ENCODE data around the gene CYP4F12.
"Not testable (repeated sequence)": the region's sequence is repeated elsewhere in the genome, so short reads cannot be mapped to it uniquely, and the experiment has no call there.

Gene CYP4F12

GRCh38 chr19:15649526-15649925 is 23.4 kb upstream of the CYP4F12 start:
- no peak for DNase-seq (ENCODE audit: low read depth in 2 of 2)

- not testable (repeated sequence) for DNase-seq (ENCODE audit: low read depth in 2 of 2)
Observed at GRCh38 chr19:15650123-15650522, 22.8 kb upstream of the CYP4F12 start.

- DNase-seq (ENCODE audit: low read depth in 2 of 2) = no peak
Observed at GRCh38 chr19:15651791-15652190, 21.1 kb upstream of the CYP4F12 start.

DNA sequence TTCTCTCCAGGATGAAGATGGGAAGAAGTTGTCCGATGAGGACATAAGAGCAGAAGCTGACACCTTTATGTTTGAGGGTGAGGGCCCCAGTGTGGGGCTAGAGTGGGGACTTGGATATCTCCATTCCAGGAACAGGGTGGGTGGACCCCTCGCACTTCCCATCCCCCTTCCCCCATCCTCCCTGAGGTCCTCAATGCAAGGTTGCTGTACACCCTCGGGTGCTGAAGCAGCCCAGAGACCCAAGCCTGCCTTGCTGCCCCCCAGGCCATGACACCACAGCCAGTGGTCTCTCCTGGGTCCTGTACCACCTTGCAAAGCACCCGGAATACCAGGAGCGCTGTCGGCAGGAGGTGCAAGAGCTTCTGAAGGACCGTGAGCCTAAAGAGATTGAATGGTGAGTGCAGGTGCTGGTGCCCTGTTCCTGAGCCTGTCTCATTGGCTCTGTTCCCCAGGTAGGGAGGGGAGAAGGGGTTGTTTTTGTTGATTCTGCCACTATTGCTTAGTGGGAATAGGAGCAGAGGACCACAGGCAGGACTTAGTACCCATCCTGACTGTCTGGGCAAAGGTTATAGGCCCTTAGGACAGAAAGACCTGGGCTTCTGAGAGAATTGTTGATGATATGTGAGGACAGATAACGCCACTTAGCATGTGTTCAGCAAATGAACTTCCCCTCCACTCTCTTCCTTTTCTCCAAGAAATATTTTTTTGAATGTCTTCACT is 20.2 kb upstream of the CYP4F12 start:
- no peak for DNase-seq (ENCODE audit: low read depth in 2 of 2)

DNA sequence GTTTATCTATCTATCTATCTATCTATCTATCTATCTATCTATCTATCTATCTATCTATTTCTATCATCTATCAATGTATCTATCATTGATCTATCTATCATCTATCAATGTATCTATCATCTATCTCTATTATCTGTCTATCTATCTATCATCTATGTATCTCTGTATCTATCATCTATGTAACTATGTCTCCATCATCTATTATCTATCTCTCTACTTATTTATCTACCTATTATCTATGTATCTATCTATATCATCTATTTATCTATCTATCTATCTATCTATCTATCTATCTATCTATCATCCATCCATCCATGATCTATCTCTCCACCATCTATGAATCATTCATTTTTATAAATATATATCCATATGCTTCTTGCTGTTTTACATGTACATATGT is 16.4 kb upstream of the CYP4F12 start:
- DNase-seq (ENCODE audit: low read depth in 2 of 2) = no peak

GRCh38 chr19:15663247-15663646 is 9.6 kb upstream of the CYP4F12 start:
- no peak for DNase-seq (ENCODE audit: low read depth in 2 of 2)

DNA sequence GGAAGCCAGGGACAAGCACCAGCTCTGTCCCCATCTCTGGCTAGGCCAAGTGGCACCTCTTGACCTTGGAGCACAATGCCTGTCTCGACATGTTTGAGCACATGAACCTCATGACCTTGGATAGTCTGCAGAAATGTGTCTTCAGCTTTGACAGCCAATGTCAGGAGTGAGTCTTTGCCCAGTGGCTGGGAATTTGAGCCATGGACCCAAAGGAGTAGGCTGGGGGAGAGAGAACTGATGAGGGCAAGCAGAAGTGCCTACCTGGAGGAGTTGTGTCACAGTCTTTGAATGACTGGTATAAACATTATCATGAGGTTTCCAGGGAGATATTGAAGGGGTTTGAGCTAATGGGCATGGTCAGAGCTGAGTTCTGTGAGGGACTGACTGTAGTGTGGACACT is 6.7 kb upstream of the CYP4F12 start:
- no peak for DNase-seq (ENCODE audit: low read depth in 2 of 2)

- DNase-seq (ENCODE audit: low read depth in 2 of 2) = no peak
Observed at GRCh38 chr19:15666883-15667282, 6.0 kb upstream of the CYP4F12 start.

DNA sequence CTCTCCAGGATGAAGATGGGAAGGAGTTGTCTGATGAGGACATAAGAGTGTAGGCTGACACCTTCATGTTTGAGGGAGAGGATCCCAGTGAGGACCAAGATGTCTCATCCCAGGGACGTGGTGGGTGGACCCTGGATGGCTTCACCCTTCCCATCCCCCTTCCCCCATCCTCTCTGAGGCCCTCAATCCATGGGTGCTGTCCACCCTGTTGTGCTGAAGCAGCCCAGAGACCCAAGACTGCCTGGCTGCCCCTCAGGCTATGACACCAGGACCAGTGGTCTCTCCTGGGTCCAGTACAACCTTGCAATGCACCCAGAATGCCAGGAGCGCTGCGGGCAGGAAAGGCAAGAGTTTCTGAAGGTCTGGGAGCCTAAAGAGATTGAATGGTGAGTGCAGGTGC is 3.4 kb upstream of the CYP4F12 start:
- no peak for DNase-seq (ENCODE audit: low read depth in 2 of 2)

GRCh38 chr19:15669891-15670290 is 3.0 kb upstream of the CYP4F12 start:
- DNase-seq (ENCODE audit: low read depth in 2 of 2) = no peak

- DNase-seq (ENCODE audit: low read depth in 2 of 2) = no peak
Observed at GRCh38 chr19:15671237-15671821, 1.6 kb upstream of the CYP4F12 start.

- DNase-seq (ENCODE audit: low read depth in 2 of 2) = no peak
Observed at GRCh38 chr19:15671891-15672579, 852 bp upstream of the CYP4F12 start.

- no peak for DNase-seq (ENCODE audit: low read depth in 2 of 2)
Observed at GRCh38 chr19:15673176-15673654, 328 bp downstream of the CYP4F12 start.

- DNase-seq (ENCODE audit: low read depth in 2 of 2) = no peak
Observed at GRCh38 chr19:15675560-15675959, 2.7 kb downstream of the CYP4F12 start.

DNA sequence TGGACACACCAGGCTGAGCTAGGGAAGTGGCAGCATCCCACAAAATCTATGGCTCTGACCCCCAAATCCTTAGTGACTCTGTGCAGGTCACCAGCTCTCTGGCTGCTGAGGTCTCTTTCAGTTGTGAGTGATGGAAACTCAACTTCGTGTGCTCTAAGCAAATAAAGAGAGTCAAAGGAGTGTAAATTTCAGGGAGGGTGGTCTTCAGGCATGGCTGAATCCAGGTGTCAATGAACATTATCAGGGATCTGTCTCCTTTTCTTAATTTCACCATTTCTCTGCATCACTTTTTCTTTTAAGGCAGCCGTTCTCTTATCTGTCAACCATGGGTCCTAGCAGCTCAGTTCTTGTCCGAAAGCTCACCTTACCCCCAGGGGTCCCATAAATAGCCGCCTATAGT is 6.2 kb downstream of the CYP4F12 start:
- no peak for DNase-seq (ENCODE audit: low read depth in 2 of 2)

DNA sequence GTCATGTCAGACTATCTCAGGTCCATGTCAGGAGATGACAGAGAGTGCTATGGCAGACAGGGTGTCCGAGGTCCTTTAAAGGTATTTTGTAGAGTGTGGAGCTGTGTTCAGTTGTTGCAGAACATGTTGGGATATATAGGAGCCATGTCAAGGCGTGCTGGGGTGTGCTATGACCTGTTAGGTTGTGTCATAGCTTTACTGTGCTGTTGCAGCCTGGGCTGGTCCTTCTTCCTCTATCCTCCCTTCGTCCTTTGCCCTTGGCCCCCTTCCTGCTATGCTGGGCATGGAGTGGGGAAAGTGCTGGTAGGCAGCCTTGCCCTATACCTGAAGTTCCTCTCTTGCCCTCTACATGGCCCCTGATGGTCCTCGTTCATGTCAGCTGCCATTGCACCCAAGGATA is 7.0 kb downstream of the CYP4F12 start:
- DNase-seq (ENCODE audit: low read depth in 2 of 2) = not testable (repeated sequence)

GRCh38 chr19:15680478-15681322 is 7.8 kb downstream of the CYP4F12 start:
- DNase-seq (ENCODE audit: low read depth in 2 of 2) = no peak

- DNase-seq (ENCODE audit: low read depth in 2 of 2) = no peak
Observed at GRCh38 chr19:15683411-15683810, 10.5 kb downstream of the CYP4F12 start.

GRCh38 chr19:15684828-15685227 is 11.9 kb downstream of the CYP4F12 start:
- DNase-seq (ENCODE audit: low read depth in 2 of 2) = no peak

DNA sequence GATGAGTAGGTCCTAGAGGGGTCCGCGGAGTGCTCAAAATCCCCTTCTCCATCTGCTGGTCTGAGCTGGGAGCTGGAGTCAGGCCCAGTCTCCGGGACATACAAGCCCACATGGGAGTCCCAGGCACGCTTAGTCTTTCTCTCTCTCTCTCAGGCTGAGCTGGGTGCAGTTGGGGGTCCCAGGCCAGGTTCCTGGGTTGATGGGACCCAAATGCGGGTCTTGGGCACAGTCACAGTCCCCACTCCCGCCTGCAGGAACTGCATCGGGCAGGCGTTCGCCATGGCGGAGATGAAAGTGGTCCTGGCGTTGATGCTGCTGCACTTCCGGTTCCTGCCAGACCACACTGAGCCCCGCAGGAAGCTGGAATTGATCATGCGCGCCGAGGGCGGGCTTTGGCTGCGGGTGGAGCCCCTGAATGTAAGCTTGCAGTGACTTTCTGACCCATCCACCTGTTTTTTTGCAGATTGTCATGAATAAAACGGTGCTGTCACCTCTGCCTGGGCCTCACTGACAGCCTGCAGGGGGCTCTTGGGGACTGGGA is 23.8 kb downstream of the CYP4F12 start:
- no peak for DNase-seq (ENCODE audit: low read depth in 2 of 2)

DNA sequence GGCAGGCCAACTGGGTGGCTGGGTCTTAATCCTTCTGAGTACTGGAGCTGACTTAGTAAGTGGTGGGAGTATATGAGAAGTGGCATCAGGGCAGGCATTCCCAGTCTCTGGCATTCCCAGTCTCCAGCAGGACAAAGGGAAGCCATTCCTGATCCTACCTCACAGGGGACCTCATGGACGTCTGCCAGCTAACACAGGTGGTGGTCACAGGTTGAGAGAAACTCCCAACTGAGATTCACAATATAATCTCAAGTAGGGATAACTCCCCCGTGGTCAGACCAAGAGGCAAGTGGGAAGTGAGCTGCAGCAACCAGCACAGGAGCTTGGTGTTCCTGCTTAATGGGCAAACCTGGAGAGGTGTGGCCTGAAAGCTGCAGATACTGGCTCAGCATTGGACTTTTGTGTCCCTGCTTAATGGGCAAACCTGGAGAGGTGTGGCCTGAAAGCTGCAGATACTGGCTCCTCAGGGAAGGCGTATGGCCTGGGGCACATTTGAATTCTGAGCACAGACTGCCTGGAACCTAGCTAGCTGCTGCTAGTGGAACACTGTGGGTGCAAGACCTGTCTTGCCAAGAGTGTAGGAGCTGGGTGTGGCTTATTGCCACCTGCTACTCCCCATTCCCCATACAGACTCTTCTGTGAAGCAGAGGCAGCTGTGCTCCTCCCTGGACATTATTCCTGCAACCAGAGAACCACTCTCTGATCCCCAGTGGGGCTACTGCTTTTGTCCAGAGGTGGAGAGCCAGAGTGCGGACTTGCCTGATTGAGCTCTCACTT is 29.1 kb downstream of the CYP4F12 start:
- no peak for DNase-seq (ENCODE audit: low read depth in 2 of 2)
